MCF 10A (cell line): ENCODE data around the gene BICD1. TPM values are rescaled to one million over a fixed set of nuclear protein-coding genes. Genes with fewer than 3 reads are reported as not detected.

Experiments used
- BruUV-seq: library from RNA; stranded (reverse); fragments of 400-500 nt; replicated peaks from 2 replicates; lab custom pipeline; 2021; lab: Mats Ljungman, UMichigan
- CTCF ChIA-PET: fragments of 300-600 bp; sonication (Branson Sonifier 250); formaldehyde crosslinking; extraction: SDS; loops from one replicate; lab custom pipeline; 2021; ENCODE audit warnings: antibody characterized with exemption, inconsistent platforms; lab: Yijun Ruan, JAX
- POLR2A ChIA-PET: fragments of 300-600, 350-650 bp; sonication (Branson Sonifier 250); formaldehyde crosslinking; extraction: SDS; loops from one replicate; lab custom pipeline; 2020; ENCODE audit warnings: antibody characterized with exemption, inconsistent platforms; lab: Yijun Ruan, JAX
- DNase-seq: peaks from one replicate; pipeline ENCODE4 v3.0.0-alpha.2; 2018; ENCODE audit not compliant: unreplicated experiment
- H3K27ac Mint-ChIP-seq: one replicate; pipeline ENCODE4 v1.8.0; 2022; ENCODE audit warnings: mild to moderate bottlenecking, low read depth, mixed read lengths; ENCODE audit not compliant: unreplicated experiment
- H3K27me3 Mint-ChIP-seq: one replicate; pipeline ENCODE4 v1.8.0; 2022; ENCODE audit warnings: mixed read lengths; ENCODE audit not compliant: insufficient read depth, unreplicated experiment
- H3K36me3 Mint-ChIP-seq: one replicate; pipeline ENCODE4 v1.8.0; 2022; ENCODE audit warnings: mild to moderate bottlenecking, moderate library complexity, mixed read lengths; ENCODE audit not compliant: insufficient read depth, unreplicated experiment
- H3K4me1 Mint-ChIP-seq: one replicate; pipeline ENCODE4 v1.8.0; 2022; ENCODE audit warnings: mixed read lengths; ENCODE audit not compliant: insufficient read depth, unreplicated experiment
- H3K4me3 Mint-ChIP-seq: one replicate; pipeline ENCODE4 v1.8.0; 2022; ENCODE audit warnings: mild to moderate bottlenecking, moderate library complexity, mixed read lengths; ENCODE audit not compliant: unreplicated experiment
- H3K9me3 Mint-ChIP-seq: one replicate; pipeline ENCODE4 v1.8.0; 2022; ENCODE audit warnings: mixed read lengths; ENCODE audit not compliant: unreplicated experiment
- CTCF ChIP-seq: fragments of 200-600 bp; IDR thresholded peaks from one replicate; pipeline ENCODE4 v1.8.0; 2022; ENCODE audit warnings: antibody characterized with exemption, mild to moderate bottlenecking; ENCODE audit not compliant: unreplicated experiment
- intact Hi-C: fragments of 100-400 bp; cut with micrococcal nuclease; formaldehyde crosslinking; loops from 2 replicates; pipeline ENCODE4 v1.14.1; 2022
- total RNA-seq: library from RNA; stranded (reverse); gene quantifications from 2 replicates; pipeline ENCODE4 v1.2.3, GENCODE V29; 2022

The BICD1 gene
- total RNA-seq, 1 experiment from 2014 or later, result 49.3 TPM

- H3K27me3 Mint-ChIP-seq, result no peaks in the 10 kb centered on the region
- H3K36me3 Mint-ChIP-seq, result peaks cover 6% of the 10 kb centered on the region
- BruUV-seq, result no TSS peak
- no peaks in the 10 kb centered on the region for H3K9me3 Mint-ChIP-seq
- CTCF ChIA-PET, result interaction anchor here (0.6 kb wide), 1 partner anchor 27 kb away, joined by 3 read pairs; no protein-coding TSS in a partner anchor
- POLR2A ChIA-PET, result no interaction called here
- intact Hi-C loops, result no loop called here
- DNase-seq, result no peak
- no peak overlapping the region for H3K27ac Mint-ChIP-seq
- H3K4me3 Mint-ChIP-seq, result no peak overlapping the region
- TF ChIP-seq CTCF, result no peak
- H3K4me1 Mint-ChIP-seq, result no peaks in the 10 kb centered on the region
These were observed 19.3 kb upstream of the BICD1 start for GRCh38 chr12:32087306-32087705.

- POLR2A ChIA-PET, result interaction anchor here (1.1 kb wide), 1 partner anchor 38 kb away, joined by 3 read pairs; no protein-coding TSS in a partner anchor
- TF ChIP-seq CTCF, result no peak
- no peak overlapping the region for H3K4me3 Mint-ChIP-seq
- H3K9me3 Mint-ChIP-seq, result no peaks in the 10 kb centered on the region
- no peaks in the 10 kb centered on the region for H3K36me3 Mint-ChIP-seq
- no TSS peak for BruUV-seq
- no peaks in the 10 kb centered on the region for H3K4me1 Mint-ChIP-seq
- no peak for DNase-seq
- intact Hi-C loops, result no loop called here
- CTCF ChIA-PET, result interaction anchor here (0.6 to 2.6 kb wide), 2 partner anchors 13 to 17 kb away, joined by 3 to 13 read pairs; partner anchors contain the start of gene BICD1
- H3K27me3 Mint-ChIP-seq, result no peaks in the 10 kb centered on the region
- no peak overlapping the region for H3K27ac Mint-ChIP-seq
These were observed 17.5 kb upstream of the BICD1 start for GRCh38 chr12:32089156-32089555.

- no TSS peak for BruUV-seq
- no peak overlapping the region for H3K4me3 Mint-ChIP-seq
- ChIA-PET POLR2A (no interaction called here), CTCF (interaction anchor here (0.6 to 2.6 kb wide), 3 partner anchors 13 to 51 kb away, joined by 3 to 13 read pairs (median 3); partner anchors contain the start of gene BICD1)
- no peaks in the 10 kb centered on the region for H3K36me3 Mint-ChIP-seq
- H3K27me3 Mint-ChIP-seq, result no peaks in the 10 kb centered on the region
- DNase-seq, result peak; percentile 35
- H3K9me3 Mint-ChIP-seq, result no peaks in the 10 kb centered on the region
- TF ChIP-seq CTCF, result no peak
- H3K4me1 Mint-ChIP-seq, result no peaks in the 10 kb centered on the region
- intact Hi-C loops, result no loop called here
- H3K27ac Mint-ChIP-seq, result no peak overlapping the region
These were observed 17.1 kb upstream of the BICD1 start for GRCh38 chr12:32089586-32089985.

- H3K27me3 Mint-ChIP-seq, result no peaks in the 10 kb centered on the region
- TF ChIP-seq CTCF, result no peak
- H3K36me3 Mint-ChIP-seq, result no peaks in the 10 kb centered on the region
- BruUV-seq, result no TSS peak
- intact Hi-C loops, result no loop called here
- no peak for DNase-seq
- no peaks in the 10 kb centered on the region for H3K4me1 Mint-ChIP-seq
- CTCF ChIA-PET, result no interaction called here
- H3K27ac Mint-ChIP-seq, result no peak overlapping the region
- POLR2A ChIA-PET, result no interaction called here
- no peak overlapping the region for H3K4me3 Mint-ChIP-seq
- H3K9me3 Mint-ChIP-seq, result no peaks in the 10 kb centered on the region
These were observed 15.0 kb upstream of the BICD1 start for GRCh38 chr12:32091696-32092095.
